A673 (cell line): ENCODE data around the gene BANK1. TPM values are rescaled to one million over a fixed set of nuclear protein-coding genes. Genes with fewer than 3 reads are reported as not detected.

Experiments
- BruUV-seq: library from RNA; stranded (reverse); fragments of 400-500 nt; replicated peaks from 2 replicates; lab custom pipeline; 2021; lab: Mats Ljungman, UMichigan
- CTCF ChIA-PET: fragments of 300-600 bp; sonication (Branson Sonifier 250); formaldehyde crosslinking; loops from one replicate; lab custom pipeline; 2022; ENCODE audit warnings: antibody characterized with exemption; lab: Charles Lee
- POLR2A ChIA-PET: fragments of 300-600 bp; sonication (Branson Sonifier 250); formaldehyde crosslinking; loops from one replicate; lab custom pipeline; 2022; ENCODE audit warnings: antibody characterized with exemption; ENCODE audit not compliant: low non-redundant PET; lab: Charles Lee
- DNase-seq: peaks from one replicate; pipeline ENCODE4 v3.0.0-alpha.2; 2015; ENCODE audit warnings: low spot score
- H3K27ac ChIP-seq: fragments of 200-600 bp; sonication (generic); 2 replicates; pipeline ENCODE4 v1.5.1; 2016; ENCODE audit warnings: mixed run types, low read depth, mild to moderate bottlenecking, mixed read lengths, antibody characterized with exemption, low read length; ENCODE audit not compliant: poor library complexity, severe bottlenecking
- H3K27me3 ChIP-seq: fragments of 200-600 bp; sonication (generic); replicated peaks from 2 replicates; pipeline ENCODE4 v1.6.1; 2017; ENCODE audit warnings: mixed run types, low read depth, mild to moderate bottlenecking, mixed read lengths, antibody characterized with exemption, low read length; ENCODE audit not compliant: insufficient read depth, poor library complexity
- H3K36me3 ChIP-seq: fragments of 200-600 bp; sonication (generic); 2 replicates; pipeline ENCODE4 v1.6.1; 2016; ENCODE audit warnings: mixed run types, mild to moderate bottlenecking, mixed read lengths, antibody characterized with exemption, low read length; ENCODE audit not compliant: insufficient read depth, poor library complexity, severe bottlenecking
- H3K4me1 ChIP-seq: fragments of 200-600 bp; sonication (generic); 2 replicates; pipeline ENCODE4 v1.6.1; 2017; ENCODE audit warnings: mixed run types, mild to moderate bottlenecking, mixed read lengths, antibody characterized with exemption, low read length; ENCODE audit not compliant: insufficient read depth, poor library complexity, severe bottlenecking
- H3K4me3 ChIP-seq: fragments of 200-600 bp; sonication (generic); 2 replicates; pipeline ENCODE4 v1.5.1; 2016; ENCODE audit warnings: low read depth, mixed run types, mild to moderate bottlenecking, mixed read lengths, low read length; ENCODE audit not compliant: poor library complexity, severe bottlenecking
- H3K9me3 ChIP-seq: fragments of 200-600 bp; sonication (generic); 2 replicates; pipeline ENCODE4 v1.6.1; 2016; ENCODE audit warnings: mixed run types, low read depth, mild to moderate bottlenecking, mixed read lengths, antibody characterized with exemption, low read length; ENCODE audit not compliant: poor library complexity, severe bottlenecking
- EZH2 ChIP-seq: fragments of 200-600 bp; sonication (generic); IDR thresholded peaks from 2 replicates; pipeline ENCODE4 v1.6.1; 2017; ENCODE audit warnings: borderline replicate concordance, low read depth, mild to moderate bottlenecking, mixed read lengths, antibody characterized with exemption, low read length; ENCODE audit not compliant: poor library complexity, severe bottlenecking
- intact Hi-C: fragments of 100-400 bp; cut with micrococcal nuclease; formaldehyde crosslinking; loops from one replicate; pipeline ENCODE4 v1.10.0; 2022; ENCODE audit not compliant: unreplicated experiment
- total RNA-seq: library from RNA; stranded (reverse); gene quantifications from 2 replicates; pipeline ENCODE4 v1.2.3, GENCODE V29; 2021
- TF ChIP-seq, protein P1 (sequence below): fragments of 300-800, 200-600 bp; sonication (generic); conservative IDR thresholded peaks from 2 replicates; pipeline ENCODE4 v1.5.1; 2017; ENCODE audit warnings: low read depth, mild to moderate bottlenecking, antibody characterized with exemption, low read length, moderate library complexity, mixed read lengths

The BANK1 gene
- total RNA-seq, 1 experiment from 2014 or later, result not detected

DNA sequence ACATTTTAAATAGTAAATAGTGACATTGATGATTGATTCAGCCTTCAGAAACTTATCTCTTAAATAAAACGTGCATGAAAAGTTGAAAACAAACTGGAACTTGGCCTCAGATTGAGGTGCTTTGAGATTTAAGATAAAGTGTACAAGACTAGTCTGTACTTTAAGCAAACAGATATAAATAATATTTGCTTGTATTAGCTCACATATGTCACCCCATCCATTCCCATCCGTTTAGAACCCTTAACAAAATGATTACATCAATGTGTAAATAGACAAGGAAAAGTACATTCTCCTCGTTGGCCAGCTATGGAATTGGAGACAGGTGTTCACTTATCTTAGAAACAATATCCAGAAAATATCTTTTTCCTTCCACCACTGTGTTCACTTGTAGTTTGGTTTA lies 130.8 kb downstream of the BANK1 start:
- POLR2A ChIA-PET, result no interaction called here
- Histone ChIP-seq H3K27me3 (no peaks in the 10 kb centered on the region), H3K9me3 (no peaks in the 10 kb centered on the region), H3K36me3 (no peaks in the 10 kb centered on the region), H3K4me1 (no peaks in the 10 kb centered on the region), H3K27ac (no peak overlapping the region), H3K4me3 (no peak overlapping the region)
- no peak for DNase-seq
- TF ChIP-seq, protein P1, sequence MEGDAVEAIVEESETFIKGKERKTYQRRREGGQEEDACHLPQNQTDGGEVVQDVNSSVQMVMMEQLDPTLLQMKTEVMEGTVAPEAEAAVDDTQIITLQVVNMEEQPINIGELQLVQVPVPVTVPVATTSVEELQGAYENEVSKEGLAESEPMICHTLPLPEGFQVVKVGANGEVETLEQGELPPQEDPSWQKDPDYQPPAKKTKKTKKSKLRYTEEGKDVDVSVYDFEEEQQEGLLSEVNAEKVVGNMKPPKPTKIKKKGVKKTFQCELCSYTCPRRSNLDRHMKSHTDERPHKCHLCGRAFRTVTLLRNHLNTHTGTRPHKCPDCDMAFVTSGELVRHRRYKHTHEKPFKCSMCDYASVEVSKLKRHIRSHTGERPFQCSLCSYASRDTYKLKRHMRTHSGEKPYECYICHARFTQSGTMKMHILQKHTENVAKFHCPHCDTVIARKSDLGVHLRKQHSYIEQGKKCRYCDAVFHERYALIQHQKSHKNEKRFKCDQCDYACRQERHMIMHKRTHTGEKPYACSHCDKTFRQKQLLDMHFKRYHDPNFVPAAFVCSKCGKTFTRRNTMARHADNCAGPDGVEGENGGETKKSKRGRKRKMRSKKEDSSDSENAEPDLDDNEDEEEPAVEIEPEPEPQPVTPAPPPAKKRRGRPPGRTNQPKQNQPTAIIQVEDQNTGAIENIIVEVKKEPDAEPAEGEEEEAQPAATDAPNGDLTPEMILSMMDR, result no peak
- TF ChIP-seq EZH2, result no peak
- intact Hi-C loops, result no loop called here
- no TSS peak for BruUV-seq
- CTCF ChIA-PET, result no interaction called here

DNA sequence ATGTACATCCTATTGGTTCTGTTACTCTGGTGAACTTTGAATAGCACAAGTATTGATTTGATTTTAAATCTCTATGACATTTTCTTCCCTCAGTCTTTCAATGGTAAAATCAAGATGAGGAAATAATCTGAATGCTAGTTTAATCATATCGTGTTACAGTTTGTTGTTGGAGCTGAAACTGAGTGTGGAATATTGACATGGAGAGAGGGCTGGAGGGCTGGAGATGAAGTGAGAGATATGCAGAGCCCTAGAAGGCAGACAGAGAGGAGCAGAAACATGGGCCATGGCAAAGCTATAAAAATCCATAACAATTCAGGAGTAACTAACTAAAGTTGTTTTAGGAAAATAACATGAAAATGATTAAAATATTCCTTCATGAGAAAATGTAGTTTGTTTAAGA lies 141.1 kb downstream of the BANK1 start:
- no peaks in the 10 kb centered on the region for H3K27me3 ChIP-seq
- H3K9me3 ChIP-seq, result no peaks in the 10 kb centered on the region
- H3K36me3 ChIP-seq, result no peaks in the 10 kb centered on the region
- intact Hi-C loops, result no loop called here
- no peaks in the 10 kb centered on the region for H3K4me1 ChIP-seq
- ChIA-PET POLR2A (no interaction called here), CTCF (no interaction called here)
- H3K27ac ChIP-seq, result no peak overlapping the region
- no peak overlapping the region for H3K4me3 ChIP-seq
- no peak for DNase-seq
- TF ChIP-seq EZH2, result no peak
- TF ChIP-seq, protein P1, result no peak
- no TSS peak for BruUV-seq

DNA sequence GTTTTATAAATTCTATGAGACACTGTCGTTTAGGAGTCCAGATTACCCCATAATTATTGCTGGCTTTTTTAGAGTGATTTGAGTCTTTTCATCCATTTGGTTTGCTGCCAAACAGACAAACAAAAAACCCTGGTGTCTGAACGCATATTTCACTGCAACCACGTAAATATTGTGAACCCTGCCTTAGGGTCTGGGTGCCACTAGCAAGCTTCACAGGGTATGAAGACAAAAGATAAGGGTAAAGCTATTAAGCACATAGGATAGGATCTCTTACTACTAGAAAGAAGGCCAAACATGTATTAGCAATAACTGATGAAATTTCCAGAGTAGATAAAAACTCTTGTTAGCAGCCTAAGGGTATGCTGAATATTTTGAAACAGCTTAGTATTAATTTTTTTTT lies 143.3 kb downstream of the BANK1 start:
- DNase-seq, result no peak
- Histone ChIP-seq H3K27ac (no peak overlapping the region), H3K36me3 (no peaks in the 10 kb centered on the region), H3K27me3 (no peaks in the 10 kb centered on the region), H3K9me3 (no peaks in the 10 kb centered on the region), H3K4me3 (no peak overlapping the region), H3K4me1 (no peaks in the 10 kb centered on the region)
- TF ChIP-seq, protein P1, result no peak
- no peak for TF ChIP-seq EZH2
- ChIA-PET CTCF (no interaction called here), POLR2A (no interaction called here)
- BruUV-seq, result no TSS peak
- intact Hi-C loops, result no loop called here
